Measurements from ENCODE around the gene DUSP5. TPM values are rescaled to one million over a fixed set of nuclear protein-coding genes. Genes with fewer than 3 reads are reported as not detected.

Gene DUSP5
- total RNA-seq, 1 donor from 2014 or later: 6.8 TPM

DNA sequence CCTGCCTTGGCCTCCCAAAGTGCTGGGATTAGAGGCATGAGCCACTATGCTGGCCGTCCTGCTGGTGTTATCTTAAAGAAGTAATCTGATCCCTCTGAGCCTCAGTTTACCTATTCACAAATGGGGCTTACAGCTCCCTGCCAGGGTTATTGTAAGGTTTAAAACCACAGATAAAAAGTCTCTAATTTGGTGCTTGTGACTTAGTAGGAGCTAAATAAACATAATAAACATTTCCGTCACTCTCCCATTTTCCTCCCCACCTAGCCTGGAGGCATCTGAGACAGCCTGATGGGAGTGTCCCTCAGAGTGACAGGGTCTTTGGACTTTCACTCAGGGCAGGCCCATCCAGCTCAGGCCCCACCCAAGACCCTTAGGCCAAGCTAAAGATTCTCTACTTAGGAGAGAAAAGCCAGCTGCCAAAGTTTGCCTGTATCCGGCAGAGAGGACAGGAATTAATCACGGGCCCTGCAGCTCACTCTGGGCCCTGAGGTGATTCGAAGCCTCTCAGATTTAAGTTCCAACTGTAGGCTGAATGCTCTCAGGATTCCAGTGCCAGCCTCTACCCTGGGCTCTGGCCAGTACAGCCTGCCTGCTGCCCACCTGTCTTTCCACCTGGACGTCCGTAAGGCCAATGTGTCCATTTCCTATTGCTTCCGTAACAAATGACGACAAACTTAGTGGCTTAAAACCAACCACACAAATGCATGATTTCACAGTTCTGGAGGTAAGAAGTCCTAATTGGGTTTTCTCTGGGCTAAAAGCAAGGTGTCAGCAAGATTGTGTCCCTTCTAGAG, 21.8 kb upstream of the DUSP5 start:
- ATAC-seq (ENCODE audit: poor library complexity) (no peak), DNase-seq (no peak)
- intact Hi-C loops (cut with DNase I): no loop called here

DNA sequence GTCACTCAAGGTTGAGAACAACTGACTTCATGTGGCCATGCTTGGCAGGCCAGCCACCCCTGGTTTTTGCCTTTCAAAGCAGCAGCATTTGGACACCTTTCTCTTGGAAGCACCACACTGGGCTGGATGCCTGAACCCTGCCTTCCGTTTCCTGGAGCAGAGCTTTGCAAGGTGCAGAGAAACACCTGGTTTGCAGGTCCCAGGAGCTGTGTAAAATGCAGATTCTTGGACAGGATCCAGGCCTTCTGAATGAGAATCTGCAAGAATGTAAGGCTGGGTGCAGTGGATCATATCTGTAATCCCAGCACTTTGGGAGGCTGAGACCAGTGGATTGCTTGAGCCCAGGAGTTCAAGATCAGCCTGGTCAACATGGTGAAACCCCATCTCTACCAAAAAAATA, 18.0 kb upstream of the DUSP5 start:
- intact Hi-C loops (cut with DNase I): no loop called here
- DNase-seq (no peak), ATAC-seq (ENCODE audit: poor library complexity) (no peak)

DNA sequence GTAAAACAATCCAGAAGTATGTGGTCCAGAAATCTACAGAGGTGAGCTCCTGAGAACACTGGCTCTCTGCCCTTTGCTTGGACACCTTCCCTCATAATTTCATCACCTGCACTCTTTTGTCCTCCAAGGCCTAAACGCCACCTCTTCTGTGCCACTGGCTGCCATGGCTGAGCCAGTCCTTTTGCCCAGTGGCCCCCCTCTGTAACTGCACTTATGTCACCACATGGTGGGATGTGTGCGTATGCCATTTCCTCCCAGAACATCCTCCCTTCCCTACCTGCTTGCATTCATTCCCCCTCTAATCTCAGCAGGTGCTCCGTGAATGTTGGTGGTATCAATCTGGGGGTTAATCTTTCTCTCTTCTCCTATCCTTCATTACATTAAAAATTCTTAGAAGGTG, 17.3 kb upstream of the DUSP5 start:
- DNase-seq (no peak), ATAC-seq (ENCODE audit: poor library complexity) (no peak)
- intact Hi-C loops (cut with DNase I): no loop called here

DNA sequence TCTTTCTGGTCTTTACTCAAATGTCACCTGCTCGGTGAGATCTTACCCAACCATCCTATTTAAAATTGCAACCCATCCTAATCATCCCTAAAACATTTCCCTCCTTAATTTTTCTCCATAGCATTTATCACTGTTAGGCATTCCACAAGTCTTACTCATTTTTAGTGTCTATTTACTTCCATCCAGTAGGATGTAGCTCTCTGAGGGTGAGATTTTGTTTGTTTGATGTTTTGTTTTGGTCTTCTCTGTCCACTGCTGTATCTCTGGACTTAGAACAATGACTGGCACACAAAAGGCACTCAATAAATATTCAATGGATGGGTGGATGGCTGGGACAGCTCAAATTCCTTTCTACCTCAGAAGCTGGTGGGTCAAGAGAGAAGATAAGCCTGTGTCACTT, 15.8 kb upstream of the DUSP5 start:
- no peak for ATAC-seq (ENCODE audit: poor library complexity)
- no peak for DNase-seq
- intact Hi-C loops (cut with DNase I): no loop called here

DNA sequence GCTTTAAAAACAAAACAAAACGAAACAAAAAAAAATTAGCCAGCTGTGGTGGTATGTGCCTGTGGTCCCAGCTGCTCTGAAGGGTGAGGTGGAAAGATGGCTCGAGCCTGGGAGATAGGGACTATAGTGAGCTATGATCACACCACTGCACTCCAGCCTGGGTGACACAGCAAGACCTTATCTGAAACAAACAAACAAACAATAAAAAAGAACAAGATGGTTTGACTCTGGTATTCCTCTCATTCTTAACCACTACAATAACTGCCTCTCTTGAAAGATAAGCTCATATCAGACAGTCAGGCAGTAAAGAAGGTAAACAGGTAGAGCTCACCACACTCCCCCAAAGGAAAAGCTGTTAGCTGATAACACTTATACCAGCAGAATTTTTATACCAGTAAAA, 14.1 kb upstream of the DUSP5 start:
- DNase-seq (no peak), ATAC-seq (ENCODE audit: poor library complexity) (no peak)
- intact Hi-C loops (cut with DNase I): no loop called here

DNA sequence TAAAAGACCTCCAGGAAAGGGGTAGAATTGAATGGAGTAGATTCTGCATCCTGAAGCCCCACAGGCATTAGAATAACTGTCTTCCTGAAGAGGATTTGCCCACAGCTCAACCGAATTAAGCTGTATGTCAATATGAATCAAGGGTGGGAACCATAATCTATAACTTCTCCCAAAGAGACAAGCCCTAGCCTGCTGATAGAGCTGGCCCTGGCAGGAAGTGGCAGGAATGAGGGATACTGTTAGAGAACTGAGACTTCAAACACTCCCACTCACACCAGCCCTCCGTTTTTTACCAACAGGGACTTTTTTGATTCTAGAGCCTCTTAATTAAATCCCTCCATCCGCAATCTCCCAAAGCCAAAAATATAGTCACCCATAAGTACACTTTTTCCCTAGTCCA, 12.2 kb upstream of the DUSP5 start:
- ATAC-seq (ENCODE audit: poor library complexity) (no peak), DNase-seq (no peak)
- intact Hi-C loops (cut with DNase I): no loop called here

DNA sequence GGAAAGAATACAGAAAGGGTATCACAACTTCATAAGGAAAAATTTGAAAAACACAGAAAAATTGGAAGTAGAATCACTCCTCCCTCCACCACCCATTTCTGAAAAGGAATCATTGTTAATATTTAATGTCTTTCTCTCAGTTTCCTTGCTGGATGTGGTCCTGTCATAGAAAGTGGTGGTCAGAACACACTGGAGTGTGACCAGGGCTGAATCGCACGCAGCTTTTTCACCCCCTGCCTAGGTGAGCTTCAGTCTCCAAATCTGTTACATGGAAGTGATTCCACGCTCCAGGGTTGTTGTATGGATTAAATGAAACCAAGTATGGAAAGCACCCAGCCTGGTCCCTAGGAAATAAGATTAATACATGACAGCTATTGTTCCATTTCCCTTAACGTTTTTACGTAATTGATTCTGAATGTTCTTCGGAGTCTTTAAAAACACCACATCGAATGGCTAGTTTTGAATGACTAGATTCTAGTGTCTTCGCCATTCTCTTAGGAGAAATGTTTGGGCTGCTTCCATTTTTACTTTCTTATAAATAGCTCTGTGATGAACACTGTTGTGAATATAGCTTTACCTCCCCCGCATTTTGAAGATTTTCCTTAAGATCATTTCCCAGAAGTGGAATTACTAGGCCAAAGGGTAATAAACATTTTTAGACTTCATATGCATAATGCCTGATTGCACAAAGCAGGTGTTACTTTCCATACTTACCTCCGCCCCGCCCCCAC, 10.9 kb upstream of the DUSP5 start:
- intact Hi-C loops (cut with DNase I): no loop called here
- ATAC-seq (ENCODE audit: poor library complexity) (no peak), DNase-seq (no peak)

DNA sequence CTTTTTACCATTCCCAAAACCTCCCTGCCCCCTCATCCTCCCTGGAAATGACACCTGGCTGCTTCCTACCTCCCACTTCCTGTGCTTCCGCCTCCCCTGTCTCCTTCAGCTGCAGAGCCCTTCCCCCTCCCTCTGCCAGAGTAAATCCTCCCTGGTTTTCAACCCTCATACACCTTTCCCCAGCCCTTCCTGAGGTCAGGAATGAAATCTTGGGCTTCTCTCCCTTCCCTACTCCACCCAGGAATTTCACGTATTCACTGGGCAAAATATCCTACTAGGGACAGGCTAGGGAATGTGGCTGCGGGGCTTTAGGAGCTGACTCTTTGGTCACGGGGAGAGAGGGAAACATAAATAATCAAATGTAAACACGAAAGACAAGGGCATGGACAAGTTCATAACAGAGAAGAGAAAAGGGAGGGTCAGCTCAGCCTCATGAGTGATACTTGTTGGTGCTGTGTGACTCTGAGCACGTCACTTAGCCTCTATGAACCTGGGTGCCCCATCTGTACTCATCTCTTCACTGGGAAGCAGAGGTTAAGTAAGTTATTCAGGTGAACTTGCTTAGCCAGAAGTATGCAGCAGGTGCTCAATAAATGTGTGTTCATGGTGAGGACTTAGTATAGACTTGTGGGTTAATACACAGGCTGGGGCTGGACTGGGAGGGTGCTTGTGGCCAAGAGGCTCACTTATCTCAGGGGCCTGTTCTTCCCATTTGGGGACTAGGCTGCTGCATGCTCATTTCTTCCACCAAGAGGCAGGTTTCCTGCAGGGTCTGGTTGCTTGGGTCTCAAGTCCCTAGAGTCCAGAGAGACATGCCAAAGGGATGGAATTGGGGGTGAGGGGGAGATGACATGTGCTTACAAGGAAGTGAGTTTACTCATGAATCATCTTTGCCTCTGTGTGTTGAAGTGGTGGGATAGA, 10.0 kb upstream of the DUSP5 start:
- DNase-seq (no peak), ATAC-seq (ENCODE audit: poor library complexity) (no peak)
- intact Hi-C loops (cut with DNase I): no loop called here

DNA sequence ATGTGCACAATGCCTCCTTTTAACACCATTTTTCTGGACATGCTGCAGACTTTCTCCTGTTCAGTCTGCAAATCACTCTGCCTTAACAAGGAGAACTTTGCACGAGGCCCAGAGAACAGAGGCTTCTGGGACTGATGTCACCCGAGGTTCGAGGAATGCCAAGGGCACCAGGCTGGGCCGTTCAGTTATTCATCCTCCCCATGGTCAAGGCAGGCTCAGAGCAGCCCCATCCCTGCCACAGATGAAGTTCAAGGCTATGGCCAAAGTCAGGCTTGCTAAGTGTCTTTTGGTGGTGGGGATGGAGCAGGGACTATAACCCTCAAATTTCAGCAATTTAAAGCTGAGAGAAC, 9.4 kb upstream of the DUSP5 start:
- intact Hi-C loops (cut with DNase I): no loop called here
- DNase-seq: no peak
- no peak for ATAC-seq (ENCODE audit: poor library complexity)

DNA sequence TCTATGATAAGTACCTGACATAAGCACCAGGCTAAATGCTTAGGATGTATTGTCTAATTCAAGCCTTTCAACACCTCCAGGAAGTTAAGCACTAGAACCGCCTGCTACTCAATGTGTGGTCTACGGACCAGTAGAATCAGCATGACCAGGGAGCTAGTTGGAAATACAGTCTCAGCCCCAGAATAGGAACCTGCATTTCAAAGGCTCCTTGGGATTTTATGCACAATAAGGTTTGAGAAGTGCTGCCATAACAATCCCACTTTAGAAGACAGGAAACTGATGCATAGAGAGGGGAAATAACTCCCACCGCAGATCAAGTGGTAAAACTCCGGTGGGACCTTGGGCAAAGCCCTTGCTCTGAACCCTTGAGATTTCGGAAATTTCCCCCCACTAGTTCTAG, 8.8 kb upstream of the DUSP5 start:
- ATAC-seq (ENCODE audit: poor library complexity) (no peak), DNase-seq (no peak)
- intact Hi-C loops (cut with DNase I): no loop called here

DNA sequence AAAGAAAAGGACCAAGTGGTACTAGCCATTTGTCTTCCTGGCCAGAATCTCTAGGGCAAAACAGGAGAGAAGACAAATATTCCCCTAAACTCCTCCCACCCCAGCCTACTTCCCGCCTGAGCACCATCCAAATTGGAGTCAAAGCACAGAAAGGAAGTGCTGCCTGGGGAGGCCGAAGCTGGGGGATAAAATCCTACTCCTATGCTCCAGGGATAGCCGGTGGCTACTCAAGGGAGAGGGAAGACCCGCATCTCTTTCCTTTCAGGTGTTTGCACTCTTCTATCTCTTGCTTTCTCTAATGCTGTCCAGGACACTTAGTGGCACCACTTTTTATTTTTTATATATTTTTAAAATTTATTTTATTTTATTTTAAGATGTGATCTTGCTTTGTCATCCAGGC, 7.1 kb upstream of the DUSP5 start:
- no peak for DNase-seq
- ATAC-seq (ENCODE audit: poor library complexity): no peak
- intact Hi-C loops (cut with DNase I): no loop called here

DNA sequence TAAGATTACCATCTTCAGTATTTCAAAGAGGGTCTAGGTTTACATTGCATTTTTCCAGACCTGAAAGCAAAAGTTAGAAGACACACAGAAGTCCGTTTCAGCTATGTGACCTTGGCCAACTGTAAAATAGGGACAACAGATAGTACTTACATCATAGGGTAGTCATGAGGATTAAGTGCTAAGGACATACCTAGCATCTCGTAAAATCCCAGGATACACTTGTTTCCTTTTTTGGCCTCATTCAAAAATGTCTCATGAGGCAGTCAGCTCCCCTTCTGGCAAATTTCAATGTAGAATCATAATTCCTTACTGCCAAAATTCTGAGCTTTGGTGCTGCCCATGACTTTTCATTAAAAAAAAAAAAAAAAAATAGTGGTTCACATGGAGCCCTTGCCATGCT, 6.4 kb upstream of the DUSP5 start:
- no peak for ATAC-seq (ENCODE audit: poor library complexity)
- intact Hi-C loops (cut with DNase I): no loop called here

DNA sequence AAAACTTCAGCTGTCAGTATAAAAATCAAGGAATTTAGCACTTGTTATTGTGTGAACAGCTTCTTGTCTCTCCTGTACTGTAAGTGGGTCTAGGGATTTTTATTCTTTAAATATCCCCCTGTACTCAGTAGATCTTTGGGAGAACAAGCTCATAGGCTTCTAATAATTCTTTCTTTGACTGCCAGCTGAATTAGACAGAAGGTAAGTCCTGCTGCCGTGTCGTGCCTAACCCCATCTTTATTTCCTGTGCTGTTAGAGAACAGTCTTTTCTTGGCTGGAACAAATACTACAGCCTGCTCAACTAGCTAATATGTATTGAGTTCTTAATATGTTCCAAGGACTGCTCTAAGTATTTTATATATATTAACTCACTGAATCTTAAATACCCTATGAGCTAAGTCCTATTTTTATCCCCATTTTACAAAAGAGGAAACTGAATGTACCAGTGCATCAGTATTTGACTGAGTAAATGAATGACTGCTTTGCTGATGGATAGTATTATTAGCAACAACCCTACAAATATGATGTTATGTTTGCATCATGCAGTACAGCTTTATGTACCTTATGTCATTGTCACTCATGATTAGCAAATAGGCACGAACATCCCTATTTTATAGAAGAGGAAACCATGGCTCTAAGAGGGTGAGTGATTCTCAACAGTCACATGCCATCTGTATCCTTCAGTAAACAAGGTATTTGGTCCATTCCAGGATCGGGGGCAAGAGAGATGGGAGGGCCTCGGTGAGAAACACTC, 5.5 kb upstream of the DUSP5 start:
- no peak for ATAC-seq (ENCODE audit: poor library complexity)
- intact Hi-C loops (cut with DNase I): no loop called here
- DNase-seq: no peak

More for the DNA sequence above, 6.4 kb upstream of the DUSP5 start:
- DNase-seq: no peak

DNA sequence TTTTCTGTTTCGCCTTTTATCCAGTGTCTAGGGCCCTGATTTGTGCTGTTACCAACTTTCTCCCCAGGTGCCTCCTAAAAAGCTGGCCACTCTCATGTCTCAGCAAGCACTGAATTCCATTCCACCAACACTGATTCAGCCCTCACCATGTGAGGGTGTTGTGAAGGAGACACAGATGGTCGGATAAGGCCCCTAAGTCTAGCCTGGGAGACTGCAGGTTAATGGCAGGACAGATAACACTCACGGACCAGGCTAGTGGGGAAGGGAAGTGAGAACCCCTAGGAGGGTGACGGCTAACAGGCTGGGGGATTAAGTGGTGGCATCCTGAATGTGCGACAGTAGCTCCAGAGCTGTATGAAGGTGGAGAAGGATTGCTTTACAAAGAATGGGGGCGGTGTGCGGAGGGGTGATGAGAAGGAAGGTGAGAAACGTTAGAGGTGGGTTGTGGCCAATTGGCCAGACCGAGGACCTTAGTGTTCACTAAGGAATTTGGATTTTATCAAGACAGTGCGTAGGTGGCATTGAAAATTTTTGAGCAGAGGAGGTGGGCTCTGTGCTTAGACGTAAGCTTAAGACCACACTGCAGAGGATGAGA, 3.8 kb upstream of the DUSP5 start:
- intact Hi-C loops (cut with DNase I): no loop called here
- DNase-seq: no peak

DNA sequence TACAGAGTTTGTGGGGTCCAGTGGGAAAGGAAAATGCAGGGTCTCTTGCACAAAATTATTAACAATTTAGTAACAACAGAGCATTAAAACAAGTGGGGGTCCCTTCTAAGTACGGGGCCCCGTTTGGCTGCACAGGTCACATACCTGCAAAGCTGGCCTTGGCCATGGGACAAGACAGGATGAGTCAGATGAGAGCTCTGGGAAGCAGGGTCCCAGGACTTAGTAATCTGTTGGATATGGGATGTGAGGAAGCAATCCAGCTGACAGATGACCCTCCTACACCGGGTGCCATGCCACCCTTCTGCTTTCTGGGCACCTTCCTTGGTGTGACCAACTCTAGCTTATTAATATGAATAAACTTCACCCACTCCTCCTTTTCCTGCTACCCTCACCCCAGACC, 3.2 kb upstream of the DUSP5 start:
- ATAC-seq (ENCODE audit: poor library complexity) (no peak), DNase-seq (no peak)
- intact Hi-C loops (cut with DNase I): no loop called here

More for the DNA sequence above, 3.8 kb upstream of the DUSP5 start:
- ATAC-seq (ENCODE audit: poor library complexity): no peak

DNA sequence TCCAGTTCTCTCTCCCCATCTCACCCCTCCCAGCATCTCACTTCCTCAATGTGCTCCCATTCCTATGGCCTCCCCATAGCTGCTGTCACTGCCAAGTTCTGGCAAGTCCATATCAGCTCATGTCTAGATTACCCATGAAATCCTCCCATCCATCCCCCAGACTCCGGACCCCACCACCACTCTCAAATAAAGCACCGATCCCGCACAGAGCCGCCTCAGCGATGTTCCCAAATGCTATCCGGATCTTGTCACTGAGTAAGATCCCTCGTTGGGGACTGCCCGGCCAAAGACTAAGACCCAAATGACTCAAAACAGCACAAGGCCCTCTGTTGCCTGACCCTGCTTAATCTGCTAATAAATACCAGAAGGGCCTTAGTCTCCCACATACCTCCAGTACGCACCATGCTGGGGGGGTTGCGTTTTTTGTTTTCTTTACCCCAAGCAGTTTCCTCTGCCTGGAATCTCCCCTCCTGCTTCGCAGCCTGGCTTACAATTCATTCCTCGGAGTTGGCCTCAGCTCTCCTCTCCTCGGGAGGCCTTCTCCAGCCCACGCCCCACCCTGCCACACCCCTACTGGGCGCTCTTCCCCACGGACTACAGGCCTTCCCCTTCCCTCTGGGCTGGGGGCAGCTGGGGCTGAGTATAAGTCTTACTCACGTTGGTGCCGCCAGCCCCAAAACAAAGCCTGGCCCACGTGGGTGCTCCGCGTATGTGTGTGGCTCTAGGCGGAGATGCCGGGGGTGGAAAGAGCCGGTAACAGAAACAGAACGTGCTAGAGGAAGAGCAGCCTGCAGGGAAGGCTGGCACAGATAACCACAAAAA, 1.8 kb upstream of the DUSP5 start:
- DNase-seq: peak; percentile 52
- ATAC-seq (ENCODE audit: poor library complexity): no peak
- intact Hi-C loops (cut with DNase I): no loop called here

DNA sequence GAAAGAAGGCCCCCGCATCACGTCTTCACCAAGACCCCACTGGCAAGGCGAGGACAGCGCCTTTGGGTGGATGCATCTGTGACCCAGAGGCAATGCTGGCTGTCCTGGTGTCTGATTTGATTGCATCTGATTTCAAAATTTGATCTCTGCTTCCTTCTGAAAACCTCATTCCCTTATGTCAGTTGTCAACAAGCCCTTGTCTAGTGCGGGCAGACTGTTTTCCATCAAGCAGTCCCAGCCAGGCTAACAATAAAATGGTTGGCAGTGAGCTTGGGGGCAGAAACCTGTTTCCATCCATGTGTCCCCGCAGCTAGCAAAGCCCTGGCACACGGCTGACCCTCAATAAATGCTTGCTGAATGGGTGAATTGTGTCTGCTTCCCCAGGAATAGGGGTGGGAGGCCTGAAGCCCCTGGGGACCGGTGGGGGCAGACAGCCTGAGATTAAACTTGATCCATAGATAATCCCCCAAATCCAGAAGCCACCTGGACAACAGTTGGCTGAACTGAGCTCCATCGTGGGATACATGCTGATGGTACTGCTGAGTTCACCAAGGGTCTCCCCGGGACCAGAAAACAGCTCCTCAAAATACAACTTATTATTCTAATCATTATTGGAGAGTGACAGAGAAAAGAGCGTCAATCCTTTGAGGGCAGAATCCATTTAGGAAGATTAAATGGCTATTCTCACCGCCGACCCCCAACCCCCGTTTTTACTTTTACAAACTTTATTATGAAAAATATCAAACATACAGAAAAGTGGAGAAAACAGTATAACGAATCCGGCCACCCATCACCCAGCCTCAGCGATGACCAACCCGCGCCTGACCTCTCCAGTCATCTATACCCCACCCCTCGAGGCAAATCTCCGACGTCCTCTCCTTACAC, 912 bp upstream of the DUSP5 start:
- no peak for ATAC-seq (ENCODE audit: poor library complexity)
- no peak for DNase-seq
- intact Hi-C loops (cut with DNase I): no loop called here

Data from Right ventricle myocardium superior (tissue), 1 donor.